IMR-90 (cell line): ENCODE results near the gene CCR3. TPM values are rescaled to one million over a fixed set of nuclear protein-coding genes. Genes with fewer than 3 reads are reported as not detected.

Source experiments
- ATAC-seq: fragments of 200-7000 bp; cut with Tn5 transposase; 2 replicates; pipeline ENCODE4 v1.9.1; 2020; ENCODE audit warnings: low read depth, mild to moderate bottlenecking, moderate library complexity
- BruUV-seq: library from RNA; stranded (reverse); fragments of 400-500 nt; replicated peaks from 2 replicates; lab custom pipeline; 2021; lab: Mats Ljungman, UMichigan
- CTCF ChIA-PET: fragments of 300-600 bp; formaldehyde crosslinking; extraction: SDS; loops from one replicate; lab custom pipeline; 2021; ENCODE audit warnings: antibody characterized with exemption; lab: Yijun Ruan, JAX
- POLR2A ChIA-PET: fragments of 300-600 bp; sonication (Branson Sonifier 250); formaldehyde crosslinking; loops from one replicate; lab custom pipeline; 2022; ENCODE audit warnings: antibody characterized with exemption; ENCODE audit not compliant: unreplicated experiment; lab: Charles Lee
- DNase-seq: peaks from one replicate; pipeline ENCODE4 v3.0.0; 2013
- H2AFZ ChIP-seq: replicated peaks from 2 replicates; pipeline ENCODE3; 2013; ENCODE audit warnings: low read length, mild to moderate bottlenecking; ENCODE audit not compliant: poor library complexity
- H2AK5ac ChIP-seq: 2 replicates; pipeline ENCODE4 v1.6.1; 2013; ENCODE audit warnings: low read depth, low read length, inconsistent platforms
- H2AK9ac ChIP-seq: replicated peaks from 2 replicates; pipeline ENCODE3; 2013; ENCODE audit warnings: mild to moderate bottlenecking, low read depth, low read length, moderate library complexity; ENCODE audit not compliant: poor library complexity
- H2BK120ac ChIP-seq: 2 replicates; pipeline ENCODE4 v1.6.1; 2013; ENCODE audit warnings: low read depth, low read length, inconsistent platforms
- H2BK15ac ChIP-seq: 3 replicates; pipeline ENCODE4 v1.6.1; 2013; ENCODE audit warnings: low read depth, low read length, inconsistent platforms
- H2BK20ac ChIP-seq: 2 replicates; pipeline ENCODE4 v1.6.1; 2013; ENCODE audit warnings: low read depth, mild to moderate bottlenecking, inconsistent platforms, low read length, moderate library complexity
- H2BK5ac ChIP-seq: 2 replicates; pipeline ENCODE4 v1.6.1; 2013; ENCODE audit warnings: mild to moderate bottlenecking, low read depth, low read length, inconsistent platforms; ENCODE audit not compliant: poor library complexity, severe bottlenecking
- H3K14ac ChIP-seq: replicated peaks from 2 replicates; pipeline ENCODE4 v1.6.1; 2013; ENCODE audit warnings: low read depth, low read length, inconsistent platforms
- H3K18ac ChIP-seq: 2 replicates; pipeline ENCODE4 v1.6.1; 2013; ENCODE audit warnings: low read depth, low read length, control low read depth
- H3K23ac ChIP-seq: 2 replicates; pipeline ENCODE4 v1.6.1; 2013; ENCODE audit warnings: low read depth, low read length, inconsistent platforms
- H3K27ac ChIP-seq: 2 replicates; pipeline ENCODE4 v1.5.1; 2013; ENCODE audit warnings: mild to moderate bottlenecking, control low read depth, low read length; ENCODE audit not compliant: insufficient read depth
- H3K27me3 ChIP-seq: 2 replicates; pipeline ENCODE4 v1.6.1; 2013; ENCODE audit warnings: low read length; ENCODE audit not compliant: control insufficient read depth, insufficient read depth
- H3K36me3 ChIP-seq: 2 replicates; pipeline ENCODE4 v1.6.1; 2013; ENCODE audit warnings: low read length, mixed read lengths; ENCODE audit not compliant: control insufficient read depth, insufficient read depth
- H3K4ac ChIP-seq: 2 replicates; pipeline ENCODE4 v1.6.1; 2013; ENCODE audit warnings: low read depth, low read length, inconsistent platforms
- H3K4me1 ChIP-seq: 2 replicates; pipeline ENCODE4 v1.6.1; 2013; ENCODE audit warnings: low read length, mixed read lengths; ENCODE audit not compliant: control insufficient read depth, insufficient read depth
- H3K4me2 ChIP-seq: 2 replicates; pipeline ENCODE4 v1.6.1; 2013; ENCODE audit warnings: low read depth, mild to moderate bottlenecking, control low read depth, low read length, moderate library complexity
- H3K4me3 ChIP-seq: 2 replicates; pipeline ENCODE4 v1.5.1; 2013; ENCODE audit warnings: low read depth, mild to moderate bottlenecking, control low read depth, low read length, moderate library complexity; ENCODE audit not compliant: insufficient read depth
- H3K56ac ChIP-seq: 2 replicates; pipeline ENCODE4 v1.6.1; 2013; ENCODE audit warnings: low read length, inconsistent platforms; ENCODE audit not compliant: insufficient read depth; ENCODE audit errors: extremely low read depth
- H3K79me1 ChIP-seq, 2 experiments: 2 replicates each; pipeline ENCODE4 v1.6.1; 2013; ENCODE audit warnings: low read length in 2 of 2, inconsistent platforms in 1 of 2, low read depth in 1 of 2
- H3K9ac ChIP-seq: 2 replicates; pipeline ENCODE4 v1.6.1; 2013; ENCODE audit warnings: low read depth, low read length, control low read depth
- H3K9me1 ChIP-seq: 2 replicates; pipeline ENCODE4 v1.6.1; 2013; ENCODE audit warnings: low read length, inconsistent platforms; ENCODE audit not compliant: insufficient read depth
- H3K9me3 ChIP-seq: 2 replicates; pipeline ENCODE4 v1.6.1; 2013; ENCODE audit warnings: low read length; ENCODE audit not compliant: control insufficient read depth, insufficient read depth
- H4K20me1 ChIP-seq: 2 replicates; pipeline ENCODE4 v1.6.1; 2013; ENCODE audit warnings: low read length, inconsistent platforms; ENCODE audit not compliant: insufficient read depth
- H4K5ac ChIP-seq: 2 replicates; pipeline ENCODE4 v1.6.1; 2013; ENCODE audit warnings: mild to moderate bottlenecking, low read depth, low read length, control low read depth
- H4K8ac ChIP-seq, 2 experiments: 2 replicates each; pipeline ENCODE4 v1.6.1; 2013; ENCODE audit warnings: low read depth in 2 of 2, low read length in 2 of 2, control low read depth in 1 of 2, inconsistent platforms in 1 of 2
- H4K91ac ChIP-seq: 2 replicates; pipeline ENCODE4 v1.6.1; 2013; ENCODE audit warnings: low read depth, low read length, inconsistent platforms; ENCODE audit not compliant: insufficient read depth
- BHLHE40 ChIP-seq: fragments of 150-350 bp; IDR thresholded peaks from 2 replicates; pipeline ENCODE4 v1.6.1; 2016; ENCODE audit warnings: mild to moderate bottlenecking, low read depth, low read length
- CEBPB ChIP-seq: IDR thresholded peaks from 2 replicates; pipeline ENCODE4 v1.6.1; 2012; ENCODE audit warnings: low read depth, low read length, improper control_type of control experiment
- MAZ ChIP-seq: IDR thresholded peaks from 2 replicates; pipeline ENCODE4 v1.6.1; 2012; ENCODE audit warnings: low read depth, mild to moderate bottlenecking, low read length, improper control_type of control experiment, moderate library complexity, borderline replicate concordance
- MXI1 ChIP-seq: IDR thresholded peaks from 2 replicates; pipeline ENCODE4 v1.6.1; 2012; ENCODE audit warnings: low read depth, mild to moderate bottlenecking, low read length, moderate library complexity, borderline replicate concordance
- RAD21 ChIP-seq: IDR thresholded peaks from 2 replicates; pipeline ENCODE4 v1.6.1; 2012; ENCODE audit warnings: low read length, improper control_type of control experiment
- RCOR1 ChIP-seq: IDR thresholded peaks from 2 replicates; pipeline ENCODE4 v1.6.1; 2012; ENCODE audit warnings: mild to moderate bottlenecking, low read length, improper control_type of control experiment; ENCODE audit not compliant: insufficient replicate concordance
- USF2 ChIP-seq: fragments of 150-350 bp; IDR thresholded peaks from 2 replicates; pipeline ENCODE4 v1.6.1; 2017; ENCODE audit warnings: mild to moderate bottlenecking, antibody characterized with exemption, low read length, low read depth
- WGBS, 2 experiments: methylation state at CpG; one replicate each; pipeline versions ENCODE4 v1.1.5 to v1.1.7; 2013; ENCODE audit warnings: missing lambda C conversion rate in 2 of 2; ENCODE audit not compliant: insufficient read length in 1 of 2; ENCODE audit errors: extremely low coverage in 2 of 2; 5-methylcytosine and 5-hydroxymethylcytosine counted together
- dilution Hi-C: fragments of 300-500 bp; cut with HindIII; formaldehyde crosslinking; loops from one replicate; pipeline ENCODE4 v1.14.3; 2018; ENCODE audit warnings: low sequenced_read_pairs; ENCODE audit not compliant: unreplicated experiment
- in situ Hi-C: fragments of 300-500 bp; cut with MboI; formaldehyde crosslinking; loops from 3 replicates; pipeline ENCODE4 v1.14.3; 2019; ENCODE audit warnings: low sequenced_read_pairs, inconsistent platforms, mixed read lengths
- intact Hi-C: fragments of 100-400 bp; cut with micrococcal nuclease; formaldehyde crosslinking; loops from 2 replicates; pipeline ENCODE4 v1.10.0; 2022
- polyA plus RNA-seq, 3 experiments: library from polyadenylated mRNA; depleted of rRNA; stranded (reverse); fragments of >200 nt; gene quantifications; 2 replicates each; pipeline ENCODE4 v1.2.3, GENCODE V29; 2012; ENCODE audit warnings: low replicate concordance in 1 of 3
- total RNA-seq: library from RNA; depleted of rRNA; stranded (reverse); fragments of >200 nt; gene quantifications from 2 replicates; pipeline ENCODE4 v1.2.3, GENCODE V29; 2012
- TF ChIP-seq, protein P1 (sequence below): fragments of 150-350 bp; IDR thresholded peaks from 2 replicates; pipeline ENCODE4 v1.6.1; 2016; ENCODE audit warnings: low read depth, mild to moderate bottlenecking, low read length, moderate library complexity, borderline replicate concordance

Gene CCR3
- total and polyA plus RNA-seq, 2 of the 4 experiments (the other 2 are of a cell fraction): not detected

- no peaks in the 10 kb centered on the region for H3K79me1 ChIP-seq
- H3K23ac ChIP-seq: no peak overlapping the region
- DNase-seq (no peak), ATAC-seq (no peak)
- H2BK120ac ChIP-seq: no peak overlapping the region
- H3K9ac ChIP-seq: no peak overlapping the region
- H3K4me3 ChIP-seq: no peak overlapping the region
- peaks cover 7% of the 10 kb centered on the region for H3K27me3 ChIP-seq
- no peaks in the 10 kb centered on the region for H3K36me3 ChIP-seq
- no TSS peak for BruUV-seq
- H4K91ac ChIP-seq: no peak overlapping the region
- no peak overlapping the region for H2BK5ac ChIP-seq
- H2AFZ ChIP-seq: no peak overlapping the region
- dilution Hi-C loops: no loop called here
- no peaks in the 10 kb centered on the region for H3K9me1 ChIP-seq
- H2AK5ac ChIP-seq: no peak overlapping the region
- H2BK20ac ChIP-seq: no peak overlapping the region
- in situ Hi-C loops: no loop called here
- H3K18ac ChIP-seq: no peak overlapping the region
- no peak overlapping the region for H3K4ac ChIP-seq
- TF ChIP-seq RAD21: no peak
- no peak for TF ChIP-seq USF2
- TF ChIP-seq MXI1: no peak
- TF ChIP-seq, protein P1, sequence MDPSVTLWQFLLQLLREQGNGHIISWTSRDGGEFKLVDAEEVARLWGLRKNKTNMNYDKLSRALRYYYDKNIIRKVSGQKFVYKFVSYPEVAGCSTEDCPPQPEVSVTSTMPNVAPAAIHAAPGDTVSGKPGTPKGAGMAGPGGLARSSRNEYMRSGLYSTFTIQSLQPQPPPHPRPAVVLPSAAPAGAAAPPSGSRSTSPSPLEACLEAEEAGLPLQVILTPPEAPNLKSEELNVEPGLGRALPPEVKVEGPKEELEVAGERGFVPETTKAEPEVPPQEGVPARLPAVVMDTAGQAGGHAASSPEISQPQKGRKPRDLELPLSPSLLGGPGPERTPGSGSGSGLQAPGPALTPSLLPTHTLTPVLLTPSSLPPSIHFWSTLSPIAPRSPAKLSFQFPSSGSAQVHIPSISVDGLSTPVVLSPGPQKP: no peak
- no peak for TF ChIP-seq MAZ
- no peak for TF ChIP-seq CEBPB
- TF ChIP-seq RCOR1: no peak
- no peak for TF ChIP-seq BHLHE40
- no peak overlapping the region for H4K8ac ChIP-seq
- H3K4me2 ChIP-seq: no peak overlapping the region
- no CpG with 5 or more reads among the region's 1 CpG for WGBS, 2 experiments
- ChIA-PET CTCF (no interaction called here), POLR2A (no interaction called here)
- no peak overlapping the region for H3K56ac ChIP-seq
- no peaks in the 10 kb centered on the region for H4K20me1 ChIP-seq
- no peaks in the 10 kb centered on the region for H3K4me1 ChIP-seq
- H3K27ac ChIP-seq: no peak overlapping the region
- no peak overlapping the region for H2BK15ac ChIP-seq
- H2AK9ac ChIP-seq: no peak overlapping the region
- H3K14ac ChIP-seq: no peak overlapping the region
- intact Hi-C loops: no loop called here
- no peaks in the 10 kb centered on the region for H3K9me3 ChIP-seq
- no peak overlapping the region for H4K5ac ChIP-seq
Measured at GRCh38 chr3:46252980-46253379, 10.7 kb downstream of the CCR3 start.
